Activated CD4-positive, alpha-beta T cell treated with anti-CD3 and anti-CD28 coated beads, Interleukin-10, Interleukin-2, amounts not matched to agents 100 ng/mL and 50 ng/mL, durations not matched to agents 16 hours and 8 hours (primary cell): ENCODE data around the gene HCRTR1.
"Not testable (repeated sequence)": the region's sequence is repeated elsewhere in the genome, so short reads cannot be mapped to it uniquely, and the experiment has no call there.

ENCODE experiments used
- DNase-seq: peaks from one replicate; pipeline ENCODE4 v3.0.0-alpha.2; 2020

The HCRTR1 gene

DNA sequence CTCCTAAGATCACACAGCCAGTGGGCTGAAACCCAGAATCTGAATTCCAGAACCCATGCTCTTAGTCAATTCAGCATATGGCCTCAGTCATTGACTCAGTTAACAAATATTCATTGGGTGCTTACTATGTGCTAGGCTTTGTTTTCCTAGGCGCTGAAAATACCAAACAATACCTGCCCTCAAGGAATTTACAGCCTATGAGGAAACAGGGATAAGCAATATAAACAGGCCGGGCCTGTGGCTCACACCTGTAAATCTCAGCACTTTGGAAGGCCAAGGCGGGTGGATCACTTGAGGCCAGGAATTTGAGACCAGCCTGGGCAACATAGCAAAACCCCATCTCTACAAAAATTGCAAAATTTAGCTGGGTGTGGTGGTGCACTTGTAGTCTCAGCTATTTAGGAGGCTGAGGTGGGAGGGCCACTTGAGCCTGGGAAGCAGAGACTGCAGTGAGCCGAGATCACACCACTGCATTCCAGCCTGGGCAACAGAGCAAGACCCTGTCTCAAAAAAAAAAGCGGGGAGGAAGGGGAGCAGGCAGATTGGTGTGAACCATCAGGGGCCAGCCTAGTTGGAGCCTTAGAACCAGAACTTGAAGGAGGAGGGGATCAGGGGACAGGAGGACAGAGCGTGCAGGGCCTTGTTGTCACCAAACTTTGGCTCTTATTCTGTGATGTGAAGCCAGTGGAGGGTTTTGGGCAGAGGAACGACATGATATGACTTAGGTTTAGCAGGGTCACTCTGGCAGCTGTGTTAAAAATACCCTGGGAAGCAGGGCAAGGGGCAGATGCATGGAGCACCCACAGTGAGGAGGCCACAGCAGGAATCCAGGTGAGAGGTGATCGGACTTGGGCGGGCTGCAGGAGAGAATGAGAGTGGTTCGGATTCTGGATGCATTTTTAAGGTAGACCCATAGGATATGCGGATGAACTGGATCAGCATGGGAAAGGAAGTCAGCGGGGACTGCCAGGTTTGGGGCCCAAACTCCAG, 35.4 kb upstream of the HCRTR1 start:
- no peak for DNase-seq

DNA sequence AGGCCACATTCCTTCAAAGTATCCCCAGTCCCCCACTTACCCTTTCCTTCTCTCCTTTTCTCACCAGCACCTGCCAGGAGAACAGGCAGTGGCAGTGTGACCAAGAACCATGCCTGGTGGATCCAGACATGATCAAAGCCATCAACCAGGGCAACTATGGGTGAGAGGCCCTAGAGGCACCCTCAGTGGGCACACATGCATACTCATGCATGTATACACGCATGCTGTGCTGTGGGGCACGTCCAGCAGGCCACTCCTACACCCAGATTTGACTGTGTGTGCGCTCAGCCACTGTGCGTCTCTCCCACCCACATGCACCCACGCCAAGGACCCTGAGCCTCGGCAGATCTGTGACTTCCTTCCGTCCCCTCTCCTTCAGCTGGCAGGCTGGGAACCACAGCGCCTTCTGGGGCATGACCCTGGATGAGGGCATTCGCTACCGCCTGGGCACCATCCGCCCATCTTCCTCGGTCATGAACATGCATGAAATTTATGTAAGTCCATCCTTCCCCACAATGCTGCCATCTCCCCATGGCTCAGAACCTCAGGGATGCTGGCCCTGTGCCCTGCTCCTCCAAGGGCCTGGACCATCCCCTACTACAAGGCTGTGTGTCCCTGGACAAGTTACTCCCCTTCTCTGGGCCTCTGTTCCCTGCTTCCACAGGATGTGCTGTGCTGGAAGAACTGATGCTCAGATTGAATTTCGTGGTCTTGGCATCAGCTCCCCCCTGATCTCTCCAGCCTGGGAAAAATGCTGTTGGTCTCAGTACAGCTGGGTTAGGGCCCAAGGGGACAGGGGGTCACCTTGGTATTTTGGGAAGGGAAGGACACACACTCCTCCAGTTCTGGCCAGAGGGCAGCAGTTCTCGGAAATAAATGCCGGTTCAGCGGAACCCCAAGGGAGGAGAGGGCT, 34.2 kb upstream of the HCRTR1 start:
- no peak for DNase-seq

DNA sequence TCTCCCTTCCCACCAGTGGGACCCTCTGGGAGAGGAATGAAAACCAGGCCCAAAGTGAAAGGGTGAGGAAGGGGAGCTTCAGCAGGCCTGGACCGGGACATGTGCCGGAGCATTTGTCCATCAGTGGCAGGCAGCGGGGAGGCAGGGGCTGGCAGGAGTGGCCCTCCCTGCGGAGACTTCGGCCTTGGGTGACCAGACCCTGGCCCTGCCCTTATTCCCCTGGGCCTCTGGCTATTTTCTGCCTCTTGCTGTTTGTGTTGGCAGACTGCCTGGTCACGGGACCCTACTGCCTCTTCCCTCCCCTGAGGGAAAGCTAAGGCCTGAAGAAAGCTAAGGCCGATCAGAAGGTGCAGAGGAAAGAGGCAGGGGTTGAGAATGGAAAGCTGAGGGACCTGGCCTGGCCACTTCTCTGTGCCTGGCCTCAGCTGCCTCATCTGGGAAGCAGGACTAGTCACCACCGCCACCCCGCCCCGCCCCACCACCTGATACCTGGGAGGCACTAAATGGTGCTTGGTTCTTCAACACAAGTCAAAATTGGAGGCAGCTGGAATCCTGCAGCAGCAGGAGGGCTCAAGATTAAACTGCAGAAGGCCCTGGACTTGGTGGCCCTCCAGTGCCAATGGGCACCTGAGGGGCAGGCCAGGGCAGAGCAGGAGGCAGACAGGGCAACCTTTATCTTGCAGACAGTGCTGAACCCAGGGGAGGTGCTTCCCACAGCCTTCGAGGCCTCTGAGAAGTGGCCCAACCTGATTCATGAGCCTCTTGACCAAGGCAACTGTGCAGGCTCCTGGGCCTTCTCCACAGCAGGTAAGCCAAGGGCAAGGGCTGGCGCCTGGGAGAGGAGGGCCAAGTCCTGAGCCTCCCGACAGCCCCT, 33.3 kb upstream of the HCRTR1 start:
- no peak for DNase-seq

DNA sequence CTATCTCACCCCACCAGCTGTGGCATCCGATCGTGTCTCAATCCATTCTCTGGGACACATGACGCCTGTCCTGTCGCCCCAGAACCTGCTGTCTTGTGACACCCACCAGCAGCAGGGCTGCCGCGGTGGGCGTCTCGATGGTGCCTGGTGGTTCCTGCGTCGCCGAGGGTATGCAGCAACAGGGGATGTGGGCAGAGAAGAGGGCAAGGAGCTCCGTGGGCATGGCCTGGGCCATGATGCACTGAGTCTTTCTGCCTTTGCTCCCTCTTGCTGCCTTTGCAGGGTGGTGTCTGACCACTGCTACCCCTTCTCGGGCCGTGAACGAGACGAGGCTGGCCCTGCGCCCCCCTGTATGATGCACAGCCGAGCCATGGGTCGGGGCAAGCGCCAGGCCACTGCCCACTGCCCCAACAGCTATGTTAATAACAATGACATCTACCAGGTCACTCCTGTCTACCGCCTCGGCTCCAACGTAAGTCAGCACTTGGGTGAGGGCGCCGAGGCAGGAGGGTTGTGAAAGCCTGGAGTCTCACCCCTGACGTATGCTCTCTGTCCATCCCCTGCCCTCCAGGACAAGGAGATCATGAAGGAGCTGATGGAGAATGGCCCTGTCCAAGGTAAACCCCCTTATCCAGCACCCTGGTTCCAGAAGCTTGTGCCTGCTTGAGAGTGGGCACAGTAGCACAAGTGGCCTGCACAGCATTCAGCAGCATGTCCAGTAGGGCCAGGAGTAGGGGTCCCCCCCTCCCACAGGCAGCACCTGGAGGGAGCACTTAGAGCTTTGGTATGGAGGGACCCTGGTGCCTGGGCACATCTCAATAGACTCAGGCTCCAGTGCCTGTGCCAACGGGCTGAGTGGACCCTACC, 32.4 kb upstream of the HCRTR1 start:
- DNase-seq: no peak

DNA sequence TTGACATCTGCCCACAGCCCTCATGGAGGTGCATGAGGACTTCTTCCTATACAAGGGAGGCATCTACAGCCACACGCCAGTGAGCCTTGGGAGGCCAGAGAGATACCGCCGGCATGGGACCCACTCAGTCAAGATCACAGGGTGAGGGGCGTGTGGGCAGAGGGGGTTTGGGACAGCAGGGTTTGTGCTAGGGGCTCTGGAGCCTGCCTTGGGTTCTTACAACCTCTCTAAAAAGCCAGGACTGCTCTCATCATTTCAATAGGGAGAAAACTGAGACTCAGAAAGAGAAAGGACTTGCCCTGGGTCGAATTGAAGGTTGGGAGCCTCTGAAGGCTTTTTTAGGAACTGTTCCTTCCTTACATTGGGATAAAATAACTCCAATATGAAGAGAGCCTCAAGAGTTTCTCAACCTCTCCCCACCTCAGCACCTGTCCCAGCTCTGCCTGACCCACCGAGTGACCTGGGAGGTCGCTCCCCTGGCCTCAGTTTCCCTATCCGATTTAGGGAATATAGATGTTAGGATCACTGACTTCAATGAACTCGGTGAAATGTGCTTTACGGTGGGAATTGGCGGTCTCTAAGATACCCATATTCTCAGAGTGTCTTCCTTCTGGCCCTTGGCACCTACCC, 31.6 kb upstream of the HCRTR1 start:
- no peak for DNase-seq

DNA sequence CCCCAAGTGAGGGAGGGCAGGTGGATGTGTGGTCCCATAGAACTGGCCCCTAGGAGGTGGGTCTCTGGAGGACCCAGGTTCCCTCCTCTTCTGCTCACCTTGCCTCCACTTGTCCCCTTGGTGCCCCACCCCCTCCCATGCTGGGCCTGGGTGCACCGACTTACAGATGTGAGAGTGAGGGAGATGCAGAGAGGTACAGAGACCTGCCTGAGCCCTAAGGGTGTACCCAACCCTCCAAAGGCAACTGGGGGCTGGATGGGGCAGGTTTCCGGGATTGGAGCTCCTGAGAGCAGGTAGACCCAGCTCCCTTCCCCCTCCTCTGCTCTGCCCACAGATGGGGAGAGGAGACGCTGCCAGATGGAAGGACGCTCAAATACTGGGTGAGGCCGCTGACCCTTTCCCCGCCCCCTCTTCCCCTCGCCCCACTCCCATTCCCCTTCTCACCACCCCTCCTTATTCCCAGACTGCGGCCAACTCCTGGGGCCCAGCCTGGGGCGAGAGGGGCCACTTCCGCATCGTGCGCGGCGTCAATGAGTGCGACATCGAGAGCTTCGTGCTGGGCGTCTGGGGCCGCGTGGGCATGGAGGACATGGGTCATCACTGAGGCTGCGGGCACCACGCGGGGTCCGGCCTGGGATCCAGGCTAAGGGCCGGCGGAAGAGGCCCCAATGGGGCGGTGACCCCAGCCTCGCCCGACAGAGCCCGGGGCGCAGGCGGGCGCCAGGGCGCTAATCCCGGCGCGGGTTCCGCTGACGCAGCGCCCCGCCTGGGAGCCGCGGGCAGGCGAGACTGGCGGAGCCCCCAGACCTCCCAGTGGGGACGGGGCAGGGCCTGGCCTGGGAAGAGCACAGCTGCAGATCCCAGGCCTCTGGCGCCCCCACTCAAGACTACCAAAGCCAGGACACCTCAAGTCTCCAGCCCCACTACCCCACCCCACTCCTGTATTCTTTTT, 30.8 kb upstream of the HCRTR1 start:
- no peak for DNase-seq

DNA sequence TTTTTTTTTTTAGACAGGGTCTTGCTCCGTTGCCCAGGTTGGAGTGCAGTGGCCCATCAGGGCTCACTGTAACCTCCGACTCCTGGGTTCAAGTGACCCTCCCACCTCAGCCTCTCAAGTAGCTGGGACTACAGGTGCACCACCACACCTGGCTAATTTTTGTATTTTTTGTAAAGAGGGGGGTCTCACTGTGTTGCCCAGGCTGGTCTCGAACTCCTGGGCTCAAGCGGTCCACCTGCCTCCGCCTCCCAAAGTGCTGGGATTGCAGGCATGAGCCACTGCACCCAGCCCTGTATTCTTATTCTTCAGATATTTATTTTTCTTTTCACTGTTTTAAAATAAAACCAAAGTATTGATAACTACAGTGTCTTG, 30.2 kb upstream of the HCRTR1 start:
- DNase-seq: not testable (repeated sequence)

DNA sequence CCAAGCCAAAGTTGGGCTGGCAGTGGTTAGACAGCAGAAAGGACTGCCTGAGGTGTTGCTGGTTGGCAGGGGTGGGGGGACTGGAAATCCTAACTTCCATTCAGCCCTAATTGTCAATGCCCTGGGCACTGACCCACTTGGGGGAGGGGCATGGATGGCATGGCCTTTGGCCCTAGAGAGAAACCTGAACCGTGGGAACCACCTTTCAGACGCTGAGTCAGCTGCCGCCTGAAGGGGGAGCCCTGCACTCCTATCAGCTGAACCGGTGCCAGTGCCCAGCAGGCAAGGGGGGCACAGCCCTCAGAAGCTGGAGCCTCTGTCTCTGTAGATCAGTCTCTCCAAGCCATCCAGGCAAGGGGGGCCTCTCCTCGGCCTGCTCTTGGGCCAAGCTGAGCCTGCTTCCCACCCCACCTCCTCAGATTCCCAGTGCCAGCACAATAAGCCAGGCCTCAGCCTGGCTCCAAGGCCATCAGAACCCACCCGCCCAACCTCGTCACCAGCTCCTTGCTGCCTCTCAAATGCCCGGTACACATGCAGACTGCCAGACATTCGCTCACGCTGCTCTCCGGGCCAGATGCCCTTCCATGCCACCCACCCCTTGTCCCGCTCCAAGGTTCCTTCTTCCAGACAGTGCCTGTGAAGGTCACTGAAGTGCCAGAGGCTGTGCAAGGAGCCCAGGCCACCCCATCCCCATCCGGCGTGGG, 29.6 kb upstream of the HCRTR1 start:
- DNase-seq: peak; percentile 62

DNA sequence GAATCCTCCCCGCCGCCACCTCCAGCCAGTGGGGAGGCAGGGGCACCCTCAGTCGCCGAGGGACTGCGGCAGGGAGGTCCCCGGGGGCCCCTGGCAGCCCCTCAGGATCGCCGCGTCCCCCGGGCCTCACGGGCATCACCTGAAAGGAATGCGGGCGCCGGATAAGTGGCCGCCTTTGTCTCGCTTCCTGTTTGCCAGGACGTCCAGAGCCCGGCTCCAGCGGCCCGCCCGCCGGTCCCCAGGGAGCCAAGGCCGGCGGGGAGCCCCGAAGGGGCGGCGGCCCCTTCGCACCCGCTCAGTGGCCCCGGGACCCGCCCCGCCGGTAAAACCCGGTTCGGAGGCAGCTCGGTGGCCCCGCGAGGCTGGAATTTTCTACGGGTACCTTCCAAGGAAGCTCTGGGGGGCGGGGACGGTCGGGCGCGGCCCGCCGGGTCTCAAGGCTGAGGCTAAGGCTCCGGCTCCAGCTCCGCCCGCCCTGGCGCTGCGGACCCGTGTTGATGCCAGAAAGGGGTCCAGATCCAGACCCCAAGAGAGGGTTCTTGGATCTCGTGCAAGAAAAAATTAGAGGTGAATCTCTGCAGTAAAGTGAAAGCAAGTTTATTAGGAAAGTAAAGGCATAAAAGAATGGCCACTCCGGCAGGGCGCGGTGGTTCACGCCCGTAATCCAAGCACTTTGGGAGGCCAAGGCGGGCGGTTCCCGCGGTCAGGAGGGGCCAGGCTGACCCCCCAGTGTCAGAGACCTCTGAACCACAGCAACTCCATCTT, 28.6 kb upstream of the HCRTR1 start:
- DNase-seq: no peak

DNA sequence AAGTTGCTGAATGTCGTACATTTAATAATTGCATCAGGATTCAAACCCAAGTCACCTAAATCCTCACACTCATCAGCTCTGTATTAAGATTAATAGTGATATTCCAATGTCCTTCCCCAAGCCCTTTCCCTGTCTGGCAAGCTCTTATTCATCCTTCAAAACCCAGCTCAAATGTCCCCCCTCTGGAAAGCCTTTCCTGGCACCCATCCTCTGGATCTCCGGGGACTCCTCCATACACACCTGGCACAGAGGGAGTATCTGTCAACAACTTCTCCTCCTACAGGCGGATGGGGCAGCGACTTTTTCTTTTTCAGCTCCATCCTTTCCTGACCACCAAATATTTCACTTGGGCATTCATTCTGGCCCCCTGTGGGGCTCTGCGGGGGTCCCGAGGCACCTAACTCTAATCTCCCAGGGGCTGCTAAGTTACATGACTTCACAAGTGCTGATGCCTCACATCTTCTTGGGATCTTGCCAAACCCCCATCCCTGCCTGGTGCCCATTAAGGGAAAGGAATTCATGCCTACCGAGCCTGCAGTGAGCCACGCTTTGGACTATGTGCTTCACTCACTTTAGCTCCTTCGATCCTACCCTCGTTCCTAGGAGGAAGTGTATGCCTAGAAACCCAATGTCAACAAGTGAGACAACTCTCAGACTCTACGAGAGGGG, 25.9 kb upstream of the HCRTR1 start:
- DNase-seq: no peak

DNA sequence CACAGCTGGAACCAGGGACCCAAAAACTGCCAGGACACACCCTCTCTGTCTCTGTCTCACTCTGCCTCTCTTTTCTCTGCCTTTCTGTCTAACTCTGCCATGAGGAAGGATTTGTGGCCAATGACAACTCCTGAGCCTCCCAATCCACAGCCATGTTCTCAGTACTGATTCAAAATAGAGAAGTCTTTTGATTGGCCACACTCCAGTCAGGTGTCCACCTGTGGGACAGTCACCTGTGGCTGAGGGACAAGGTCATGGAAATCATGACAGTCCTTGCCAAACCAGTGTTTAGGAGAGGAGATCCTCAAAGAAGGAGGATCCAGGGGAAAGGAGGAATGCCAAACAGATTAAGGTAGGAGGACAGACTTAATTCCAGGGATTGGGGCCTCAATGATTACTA, 25.4 kb upstream of the HCRTR1 start:
- no peak for DNase-seq

DNA sequence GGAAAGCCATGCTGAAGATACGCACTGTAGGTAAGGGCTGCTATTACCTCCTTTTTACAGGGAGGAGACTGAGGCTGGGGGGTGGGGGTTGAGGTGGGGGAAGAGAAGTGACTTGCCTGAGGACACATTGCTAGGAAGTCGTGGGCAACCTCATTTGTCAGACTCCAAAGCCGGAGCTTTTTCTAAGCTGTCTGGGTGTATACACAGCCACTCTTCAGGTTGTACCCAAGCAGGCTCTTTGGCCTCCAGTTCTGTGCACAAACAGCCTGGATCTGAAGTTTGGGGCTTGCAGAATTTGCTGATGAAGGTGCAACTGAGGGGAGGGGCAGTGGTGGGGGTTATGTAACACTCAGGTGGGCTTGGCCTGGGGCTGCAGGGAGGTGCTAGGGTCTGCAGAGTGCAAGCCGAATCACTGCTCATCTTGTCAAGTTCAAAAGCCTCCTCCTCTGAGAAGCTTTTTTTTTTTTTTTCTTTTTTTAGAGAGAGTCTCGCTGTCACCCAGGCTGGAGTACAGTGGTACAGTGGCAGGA, 24.3 kb upstream of the HCRTR1 start:
- no peak for DNase-seq

DNA sequence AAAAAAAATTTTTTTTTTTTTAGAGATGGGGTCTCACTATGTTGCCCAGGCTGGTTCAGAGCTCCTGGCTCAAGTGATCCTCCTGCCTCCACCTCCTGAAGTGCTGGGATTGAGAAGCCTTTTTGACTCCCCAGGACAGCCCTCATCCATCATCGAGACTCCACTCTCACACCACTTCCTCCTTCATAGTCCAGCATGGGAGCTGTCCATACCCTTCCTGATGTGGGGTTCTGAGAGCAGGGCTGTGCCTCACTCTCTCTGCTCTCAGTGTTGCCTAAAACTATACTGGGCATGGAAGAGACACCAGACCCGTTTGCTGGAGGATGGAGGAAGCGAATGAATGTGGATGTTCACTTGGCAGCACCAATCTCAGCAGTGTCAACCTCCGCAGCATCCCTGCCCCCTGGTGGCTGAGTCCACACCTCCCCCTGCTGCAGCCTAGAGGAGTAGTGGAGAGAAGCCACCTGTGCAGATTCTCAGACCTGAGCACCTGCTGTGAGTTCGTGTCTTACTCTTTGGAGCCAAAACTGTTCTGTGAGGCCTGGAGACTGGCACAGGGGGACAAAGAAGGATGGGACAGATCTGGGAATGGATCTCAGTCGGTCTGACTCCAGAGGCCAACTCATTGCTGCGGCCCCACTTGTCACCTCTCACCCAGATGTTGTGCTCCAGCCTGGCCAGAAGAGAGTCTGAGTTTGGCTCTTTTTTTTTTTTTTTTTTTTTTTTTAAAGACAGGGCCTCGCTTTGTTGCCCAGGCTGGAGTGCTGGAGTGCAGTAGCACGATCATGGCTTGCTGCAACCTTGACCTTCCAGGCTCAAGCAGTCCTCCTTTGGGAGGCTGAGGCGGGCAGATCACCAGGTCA, 23.5 kb upstream of the HCRTR1 start:
- peak; percentile 82 for DNase-seq

DNA sequence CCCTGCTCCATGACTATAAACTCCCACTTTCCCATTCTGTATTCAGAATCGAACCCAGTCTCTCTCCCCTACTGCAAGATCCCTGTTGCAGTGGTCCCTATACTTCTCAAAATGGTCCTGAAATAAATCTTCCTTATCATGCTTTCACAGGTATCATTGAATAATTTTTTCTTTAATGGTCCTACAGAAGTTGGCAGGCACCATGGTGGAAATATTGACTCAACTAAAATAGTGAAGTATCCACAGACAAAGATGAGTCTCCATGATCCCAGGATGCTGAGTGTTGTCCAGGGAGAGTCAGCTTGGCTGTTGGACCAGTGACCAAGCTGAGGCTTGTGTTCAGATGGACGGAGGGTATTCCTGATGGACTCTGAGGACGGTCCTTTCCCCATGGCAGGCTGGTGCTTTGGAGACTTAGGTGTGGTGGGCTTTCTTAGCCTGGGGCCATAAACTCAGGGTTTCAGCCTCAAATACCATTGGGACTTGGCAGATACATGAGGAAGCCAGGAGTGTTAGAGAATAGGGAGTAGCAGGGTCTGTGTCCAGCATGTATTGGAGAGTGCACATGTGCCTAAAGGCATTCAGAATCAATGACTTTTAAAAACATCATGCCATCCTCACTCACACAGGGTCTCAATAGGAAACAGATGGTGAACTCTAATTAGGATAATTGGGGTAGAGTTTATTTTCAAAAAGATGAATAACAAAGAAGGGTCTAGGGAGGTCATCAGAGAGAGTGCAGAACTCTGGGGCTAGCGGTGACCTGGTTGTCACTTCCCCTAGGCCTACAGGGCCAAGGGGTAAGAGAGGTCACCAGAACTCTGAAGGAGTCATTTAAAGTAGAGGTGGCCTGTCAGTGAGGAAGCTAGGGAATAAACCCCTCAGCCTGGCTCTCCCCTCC, 21.4 kb upstream of the HCRTR1 start:
- no peak for DNase-seq

DNA sequence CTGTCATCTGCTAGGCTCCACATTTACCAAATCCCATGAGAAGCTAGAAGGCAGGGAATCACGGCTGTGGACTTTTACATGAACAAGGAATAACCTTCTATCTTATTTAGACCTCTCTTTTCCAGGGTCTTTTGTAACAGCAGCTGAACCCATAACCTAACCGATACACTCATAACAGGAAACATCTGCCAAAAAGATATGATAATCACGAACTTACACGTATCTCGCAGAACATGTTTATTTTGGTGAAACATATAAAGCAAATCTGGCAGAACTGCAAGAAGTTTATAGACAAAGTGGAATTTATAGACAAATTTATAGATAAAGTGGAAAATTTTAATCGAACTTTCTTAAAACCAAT, 20.8 kb upstream of the HCRTR1 start:
- DNase-seq: no peak

DNA sequence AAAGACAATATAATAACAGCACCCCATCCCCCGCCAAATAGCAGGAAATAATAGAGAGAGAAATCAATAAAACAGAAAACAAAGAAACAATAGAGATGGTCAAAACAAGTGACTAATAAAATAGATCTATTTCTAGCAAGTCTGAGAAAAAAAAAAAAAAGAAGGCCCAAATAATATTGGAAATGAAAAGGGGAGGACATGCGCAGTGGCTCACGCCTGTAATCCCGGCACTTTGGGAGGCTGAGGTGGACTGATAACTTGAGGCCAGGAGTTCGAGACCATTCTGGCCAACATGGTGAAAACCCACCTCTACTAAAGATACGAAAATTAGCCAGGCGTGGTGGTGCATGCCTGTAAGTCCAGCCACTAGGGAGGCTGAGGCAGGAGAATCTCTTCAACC, 18.5 kb upstream of the HCRTR1 start:
- DNase-seq: no peak
